Epithelial cell of esophagus (primary cell): Measurements from ENCODE around the gene FAM161A.
"Not testable (repeated sequence)": the region's sequence is repeated elsewhere in the genome, so short reads cannot be mapped to it uniquely, and the experiment has no call there.

Source experiments
- DNase-seq: peaks from one replicate; pipeline ENCODE4 v3.0.0; 2010; ENCODE audit warnings: low read depth
- H3K4me3 ChIP-seq: 2 replicates; pipeline ENCODE4 v1.5.1; 2011; ENCODE audit warnings: mild to moderate bottlenecking, low read length, control low read depth
- TF ChIP-seq, protein P1 (sequence below): IDR thresholded peaks from 2 replicates; pipeline ENCODE4 v1.5.1; 2011; ENCODE audit warnings: low read depth, mild to moderate bottlenecking, low read length, control low read depth, inconsistent platforms; ENCODE audit not compliant: insufficient read depth; ENCODE audit errors: missing control alignments

FAM161A gene

DNA sequence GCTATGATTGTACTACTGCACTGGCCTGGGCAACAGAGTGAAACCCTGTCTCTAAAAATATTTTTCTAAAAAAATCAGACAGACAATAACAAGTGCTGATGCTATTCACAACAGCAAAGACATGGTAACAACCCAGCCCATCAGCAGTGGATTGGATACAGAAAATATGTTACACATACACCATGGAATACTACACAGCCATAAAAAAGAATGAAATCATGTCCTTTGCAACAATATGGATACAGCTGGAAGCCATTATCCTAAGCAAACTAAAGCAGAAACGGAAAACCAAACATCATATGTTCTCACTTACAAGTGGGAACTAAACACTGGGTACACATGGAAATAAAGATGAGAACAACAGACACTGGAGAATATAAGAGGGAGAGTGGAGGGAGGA, 19.9 kb downstream of the FAM161A start:
- DNase-seq: no peak
- TF ChIP-seq, protein P1, sequence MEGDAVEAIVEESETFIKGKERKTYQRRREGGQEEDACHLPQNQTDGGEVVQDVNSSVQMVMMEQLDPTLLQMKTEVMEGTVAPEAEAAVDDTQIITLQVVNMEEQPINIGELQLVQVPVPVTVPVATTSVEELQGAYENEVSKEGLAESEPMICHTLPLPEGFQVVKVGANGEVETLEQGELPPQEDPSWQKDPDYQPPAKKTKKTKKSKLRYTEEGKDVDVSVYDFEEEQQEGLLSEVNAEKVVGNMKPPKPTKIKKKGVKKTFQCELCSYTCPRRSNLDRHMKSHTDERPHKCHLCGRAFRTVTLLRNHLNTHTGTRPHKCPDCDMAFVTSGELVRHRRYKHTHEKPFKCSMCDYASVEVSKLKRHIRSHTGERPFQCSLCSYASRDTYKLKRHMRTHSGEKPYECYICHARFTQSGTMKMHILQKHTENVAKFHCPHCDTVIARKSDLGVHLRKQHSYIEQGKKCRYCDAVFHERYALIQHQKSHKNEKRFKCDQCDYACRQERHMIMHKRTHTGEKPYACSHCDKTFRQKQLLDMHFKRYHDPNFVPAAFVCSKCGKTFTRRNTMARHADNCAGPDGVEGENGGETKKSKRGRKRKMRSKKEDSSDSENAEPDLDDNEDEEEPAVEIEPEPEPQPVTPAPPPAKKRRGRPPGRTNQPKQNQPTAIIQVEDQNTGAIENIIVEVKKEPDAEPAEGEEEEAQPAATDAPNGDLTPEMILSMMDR: no peak
- H3K4me3 ChIP-seq: no peak overlapping the region

DNA sequence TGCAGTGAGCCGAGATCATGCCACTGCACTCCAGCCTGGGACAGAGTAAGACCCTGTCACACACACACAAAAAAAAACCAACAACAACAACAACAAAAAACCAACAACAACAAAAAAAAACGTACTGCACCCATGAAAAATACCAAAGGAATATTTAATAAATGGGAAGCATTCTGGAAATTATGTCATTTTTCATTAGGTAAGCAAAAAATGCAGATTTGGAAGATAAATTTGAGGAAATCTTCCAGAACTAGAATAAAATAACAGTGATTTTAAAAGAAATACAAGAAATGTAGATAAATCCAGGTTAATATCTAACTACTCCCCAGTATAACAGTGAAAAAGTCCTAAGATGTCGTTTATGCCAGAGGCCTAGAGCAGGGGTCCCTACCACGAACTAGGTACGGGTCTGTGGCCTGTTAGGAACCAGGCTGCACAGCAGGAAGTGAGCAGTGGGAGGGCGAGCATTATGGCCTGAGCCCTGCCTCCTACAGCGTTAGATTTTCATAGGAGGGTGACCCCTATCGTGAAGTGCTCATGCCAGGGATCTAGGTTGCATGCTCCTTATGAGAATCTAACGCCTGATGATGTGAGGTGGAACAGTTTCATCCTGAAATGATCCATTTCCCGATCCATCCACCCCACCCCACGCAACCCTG, 21.5 kb downstream of the FAM161A start:
- TF ChIP-seq, protein P1: no peak
- no peak overlapping the region for H3K4me3 ChIP-seq
- no peak for DNase-seq

DNA sequence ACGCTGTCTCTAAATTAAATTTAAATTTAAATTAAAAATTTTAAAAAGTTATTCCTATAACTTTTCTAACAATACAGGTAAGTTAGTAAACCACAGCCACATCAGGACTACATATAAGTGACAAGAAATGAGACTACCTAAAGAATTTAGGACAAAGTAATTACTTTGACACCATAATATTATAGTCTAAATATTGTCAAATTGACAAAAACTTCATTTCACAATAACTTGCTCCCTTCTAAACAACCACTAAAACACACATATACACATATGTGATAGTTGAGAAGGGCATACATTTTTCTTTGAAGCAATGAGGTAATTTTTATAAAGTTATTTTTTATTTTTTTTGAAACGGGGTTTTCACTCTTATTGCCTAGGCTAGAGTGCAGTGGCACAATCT, 31.6 kb downstream of the FAM161A start:
- TF ChIP-seq, protein P1: no peak
- no peak for DNase-seq
- no peak overlapping the region for H3K4me3 ChIP-seq

DNA sequence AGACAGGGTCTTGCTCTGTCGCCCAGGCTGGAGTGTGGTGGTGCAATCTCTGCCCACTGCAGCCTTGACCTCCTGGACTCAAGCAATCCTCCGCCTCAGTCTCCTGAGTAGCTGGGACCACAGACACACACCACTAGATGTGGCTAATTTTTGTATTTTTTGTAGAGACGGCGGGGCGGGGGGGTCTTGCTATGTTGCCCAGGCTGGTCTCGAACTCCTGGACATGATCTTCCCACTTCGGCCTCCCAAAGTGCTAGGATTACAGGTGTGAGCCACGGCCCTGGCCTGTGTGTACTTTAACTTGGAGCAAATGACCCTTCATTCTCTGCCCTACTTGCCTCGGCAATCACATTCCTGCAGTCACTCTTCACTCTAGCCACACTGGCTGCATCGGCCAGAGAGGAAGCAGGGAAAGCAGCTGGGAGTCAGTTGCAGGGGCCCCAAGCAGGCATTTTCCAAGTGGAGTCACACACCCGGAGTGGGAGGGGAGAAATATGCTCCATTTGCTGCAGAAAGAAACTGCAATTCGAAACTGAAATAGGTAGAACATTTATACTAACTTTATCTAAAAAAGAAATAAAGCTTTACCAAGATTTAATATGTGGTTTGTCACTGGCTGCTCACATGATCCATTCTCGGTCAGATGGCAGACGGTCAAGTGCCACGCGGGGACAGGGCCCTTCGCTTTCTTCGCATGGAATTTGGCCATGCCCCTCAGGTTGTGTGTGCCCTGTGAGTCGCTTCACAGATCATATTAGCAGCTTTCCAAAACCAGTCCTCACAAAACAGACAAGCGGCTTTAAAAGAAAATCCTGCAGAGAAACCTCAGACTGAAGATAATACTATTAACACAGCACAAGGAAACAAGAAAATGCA, 37.1 kb downstream of the FAM161A start:
- H3K4me3 ChIP-seq: no peak overlapping the region
- TF ChIP-seq, protein P1: no peak
- no peak for DNase-seq

DNA sequence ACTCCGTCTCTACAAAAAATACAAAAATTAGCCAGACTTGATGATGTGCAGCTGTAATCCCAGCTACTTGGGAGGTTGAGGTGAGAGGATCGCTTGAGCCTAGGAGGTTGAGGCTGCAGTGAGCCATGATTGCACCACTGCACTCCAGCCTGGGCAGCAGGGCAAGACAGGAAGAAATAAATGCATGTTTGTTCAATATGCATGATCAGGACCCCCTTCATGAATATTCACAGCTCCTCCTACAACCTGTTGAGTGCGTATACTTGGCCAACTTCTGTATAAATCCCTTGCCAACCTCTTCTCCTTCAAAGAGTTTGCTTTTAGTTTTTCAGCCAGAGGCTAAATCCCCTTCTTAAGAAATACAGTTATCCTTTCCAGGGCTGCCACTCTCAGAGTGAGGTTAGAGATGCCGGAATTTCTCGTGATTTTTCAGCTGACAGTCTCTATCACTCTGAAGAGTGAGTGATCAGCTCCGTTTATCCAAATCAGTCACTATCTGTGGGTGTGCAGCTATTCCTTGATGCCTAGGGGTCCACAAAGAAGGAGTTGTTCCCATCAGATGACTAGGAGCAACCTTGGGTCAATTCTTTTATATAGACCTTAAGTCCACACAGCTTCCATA, 39.2 kb downstream of the FAM161A start:
- no peak for DNase-seq
- TF ChIP-seq, protein P1: no peak
- no peak overlapping the region for H3K4me3 ChIP-seq

DNA sequence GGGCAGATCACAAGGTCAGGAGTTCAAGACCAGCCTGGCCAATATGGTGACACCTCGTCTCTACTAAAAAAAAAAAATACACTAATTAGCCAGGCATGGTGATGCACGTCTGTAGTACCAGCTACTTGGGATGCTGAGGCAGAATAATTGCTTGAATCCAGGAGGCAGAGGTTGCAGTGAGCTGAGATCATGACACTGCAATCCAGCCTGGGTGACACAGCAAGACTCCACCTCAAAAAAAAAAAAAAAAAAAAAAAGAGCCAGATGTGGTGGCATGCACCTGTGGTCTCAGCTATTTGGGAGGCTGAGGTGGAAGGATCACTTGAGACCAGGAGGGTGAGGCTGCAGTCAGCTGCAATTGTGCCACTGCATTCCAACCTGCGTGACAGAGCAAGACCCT, 40.5 kb downstream of the FAM161A start:
- H3K4me3 ChIP-seq, DNase-seq: not testable (repeated sequence)

DNA sequence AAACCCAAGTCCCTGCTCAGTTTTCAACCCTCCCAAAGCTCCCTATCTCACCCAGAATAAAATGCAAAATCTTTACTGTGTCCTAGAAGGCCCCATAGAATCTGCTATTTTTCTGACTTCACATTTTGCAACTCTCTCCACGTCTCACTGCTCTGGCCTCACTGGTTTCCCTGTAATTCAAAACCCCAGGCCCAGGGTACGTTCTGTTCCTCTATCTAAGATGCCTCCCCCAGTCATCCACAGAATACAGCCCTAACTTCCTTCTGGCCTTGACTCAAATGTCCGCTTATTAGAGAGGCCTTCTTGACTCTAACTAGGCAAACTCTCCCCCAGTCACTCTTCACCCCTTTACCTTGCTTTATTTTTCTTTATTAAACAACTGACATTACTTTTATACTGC, 42.0 kb downstream of the FAM161A start:
- no peak for DNase-seq
- no peak overlapping the region for H3K4me3 ChIP-seq
- TF ChIP-seq, protein P1: no peak

DNA sequence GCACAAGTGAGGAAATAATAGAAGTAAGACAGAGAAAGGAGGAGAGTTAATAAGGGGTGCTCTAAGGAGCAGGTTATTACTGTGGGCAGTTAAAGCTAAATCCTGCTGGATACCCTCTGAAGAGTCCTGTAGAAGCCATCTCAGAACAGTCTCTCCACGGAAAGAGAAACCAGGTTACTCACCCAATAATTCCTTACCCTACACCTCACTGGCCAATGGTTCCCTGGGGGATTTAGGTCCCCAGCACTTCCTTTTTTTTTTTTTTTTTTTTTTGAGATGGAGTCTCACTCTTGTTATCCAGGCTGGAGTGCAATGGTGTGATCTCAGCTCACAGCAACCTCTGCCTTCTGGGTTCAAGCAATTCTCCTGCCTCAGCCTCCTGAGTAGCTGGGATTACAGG, 43.7 kb downstream of the FAM161A start:
- DNase-seq, H3K4me3 ChIP-seq: not testable (repeated sequence)

DNA sequence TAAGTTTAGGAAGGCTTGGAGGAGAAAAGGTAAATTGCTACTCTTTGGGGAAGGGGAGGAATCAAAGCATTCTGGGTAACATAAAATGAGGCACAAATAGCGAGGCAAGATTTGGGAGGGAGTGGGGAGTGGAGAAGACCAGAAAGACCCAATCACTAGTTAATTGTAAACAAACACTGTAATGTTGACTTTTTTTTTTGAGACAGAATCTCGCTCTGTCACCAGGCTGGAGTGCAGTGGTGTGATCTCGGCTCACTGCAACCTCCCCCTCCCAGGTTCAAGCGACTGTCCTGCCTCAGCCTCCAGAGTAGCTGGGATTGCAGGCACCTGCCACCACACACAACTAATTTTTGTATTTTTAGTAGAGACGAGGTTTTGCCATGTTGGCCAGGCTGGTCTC, 45.2 kb downstream of the FAM161A start:
- not testable (repeated sequence) for H3K4me3 ChIP-seq, DNase-seq
